HepG2 (cell line): ENCODE results near the gene GJD3. TPM values are rescaled to one million over a fixed set of nuclear protein-coding genes. Genes with fewer than 3 reads are reported as not detected.

Experiments
- ATAC-seq: fragments of 200-7000 bp; cut with Tn5 transposase; 3 replicates; pipeline ENCODE4 v1.9.1; 2020; ENCODE audit warnings: mild to moderate bottlenecking, moderate library complexity
- BruUV-seq: library from RNA; stranded (reverse); fragments of 400-500 nt; replicated peaks from 2 replicates; lab custom pipeline; 2021; lab: Mats Ljungman, UMichigan
- CTCF ChIA-PET: fragments of 300-600 bp; formaldehyde crosslinking; extraction: SDS; loops from one replicate; lab custom pipeline; 2021; ENCODE audit warnings: low total read pairs, inconsistent platforms, low intra/inter-chr PET ratio; lab: Yijun Ruan, JAX
- POLR2A ChIA-PET: fragments of 350-600 bp; sonication (Branson Sonifier 250); formaldehyde crosslinking; loops from one replicate; lab custom pipeline; 2020; ENCODE audit warnings: antibody characterized with exemption, inconsistent platforms; lab: Yijun Ruan, JAX
- DNase-seq: peaks from one replicate; pipeline ENCODE4 v3.0.0-alpha.2; 2015; ENCODE audit warnings: low spot score
- FAIRE-seq: peaks from 3 replicates; lab custom pipeline; 2011; peaks lifted over from hg19 to GRCh38; lab: Jason Lieb, UNC
- H2AFZ ChIP-seq: one replicate; pipeline ENCODE4 v1.6.1; 2011; ENCODE audit warnings: low read length, inconsistent platforms
- H3K27ac ChIP-seq: fragments of 300-600 bp; 3 replicates; pipeline ENCODE4 v1.8.0; 2011; ENCODE audit warnings: mixed run types, mild to moderate bottlenecking, mixed read lengths, low read length, inconsistent platforms; ENCODE audit not compliant: insufficient read depth; ENCODE audit errors: extremely low read length
- H3K27me3 ChIP-seq, 2 experiments: fragments of 200-600 bp in 1 of 2; 2 replicates in 1 of 2; 3 replicates in 1 of 2; pipeline versions ENCODE4 v1.6.0 to v1.8.0; 2011; ENCODE audit warnings: low read length in 2 of 2, mild to moderate bottlenecking in 2 of 2, moderate library complexity in 2 of 2, inconsistent platforms in 1 of 2; ENCODE audit not compliant: insufficient read depth in 2 of 2, control insufficient read depth in 1 of 2
- H3K36me3 ChIP-seq, 2 experiments: fragments of 200-600 bp in 1 of 2; replicated peaks in 1 of 2; 2 replicates in 1 of 2; 3 replicates in 1 of 2; pipeline versions ENCODE4 v1.5.1 to v1.8.0; 2011; ENCODE audit warnings: low read length in 2 of 2, inconsistent platforms in 1 of 2; ENCODE audit not compliant: insufficient read depth in 2 of 2, control insufficient read depth in 1 of 2
- H3K4me1 ChIP-seq: 2 replicates; pipeline ENCODE4 v1.5.1; 2012; ENCODE audit warnings: low read length, inconsistent platforms; ENCODE audit not compliant: insufficient read depth
- H3K4me2 ChIP-seq: 2 replicates; pipeline ENCODE4 v1.6.0; 2011; ENCODE audit warnings: low read depth, low read length, inconsistent platforms
- H3K4me3 ChIP-seq, 3 experiments: fragments of 200-600 bp in 1 of 3; sonication (generic), shearing (Covaris generic) in 1 of 3; replicated peaks in 1 of 3; 2 replicates each; pipeline ENCODE4 v1.5.1; 2011 to 2016; ENCODE audit warnings: low read length in 3 of 3, inconsistent platforms in 2 of 3, low read depth in 2 of 3, mild to moderate bottlenecking in 2 of 3, control low read depth in 1 of 3, mixed read lengths in 1 of 3; ENCODE audit not compliant: insufficient read depth in 1 of 3
- H3K79me2 ChIP-seq: one replicate; pipeline ENCODE4 v1.6.1; 2011; ENCODE audit warnings: low read length, inconsistent platforms; ENCODE audit not compliant: insufficient read depth
- H3K9ac ChIP-seq: 2 replicates; pipeline ENCODE4 v1.6.0; 2011; ENCODE audit warnings: mild to moderate bottlenecking, low read depth, low read length, inconsistent platforms; ENCODE audit not compliant: insufficient read depth
- H3K9me3 ChIP-seq: 2 replicates; pipeline ENCODE4 v1.5.1; 2012; ENCODE audit warnings: mild to moderate bottlenecking, low read length
- H4K20me1 ChIP-seq: 2 replicates; pipeline ENCODE4 v1.6.0; 2011; ENCODE audit warnings: inconsistent platforms, mild to moderate bottlenecking, low read length, moderate library complexity; ENCODE audit not compliant: insufficient read depth
- ARID5B ChIP-seq: IDR thresholded peaks from 2 replicates; pipeline ENCODE4 v1.4.0; 2020; ENCODE audit warnings: mild to moderate bottlenecking, missing genetic modification reagents
- CREM ChIP-seq, 2 experiments: sonication (generic) in 1 of 2; formaldehyde crosslinking in 1 of 2; IDR thresholded peaks; 2 replicates each; pipeline versions ENCODE4 v1.4.0 to v1.6.1; 2016 to 2020; ENCODE audit warnings: antibody characterized with exemption in 1 of 2, mild to moderate bottlenecking in 1 of 2, missing genetic modification reagents in 1 of 2
- HHEX ChIP-seq: IDR thresholded peaks from 2 replicates; pipeline ENCODE4 v1.6.1; 2016; ENCODE audit warnings: control low read depth
- KDM6A ChIP-seq: IDR thresholded peaks from 2 replicates; pipeline ENCODE4 v1.6.1; 2016; ENCODE audit warnings: low read depth
- MTF1 ChIP-seq: sonication (generic); formaldehyde crosslinking; IDR thresholded peaks from 2 replicates; pipeline ENCODE4 v1.5.0; 2020; ENCODE audit warnings: missing genetic modification reagents
- PAXIP1 ChIP-seq: sonication (generic); formaldehyde crosslinking; conservative IDR thresholded peaks from 2 replicates; pipeline ENCODE4 v1.4.0; 2020; ENCODE audit warnings: mild to moderate bottlenecking, missing genetic modification reagents, moderate library complexity
- RXRB ChIP-seq: IDR thresholded peaks from 2 replicates; pipeline ENCODE4 v1.6.1; 2016; ENCODE audit warnings: borderline replicate concordance, missing genetic modification reagents, missing compliant biosample characterization
- SP2 ChIP-seq: sonication (generic); formaldehyde crosslinking; IDR thresholded peaks from 2 replicates; pipeline ENCODE4 v1.5.1; 2020; ENCODE audit warnings: mild to moderate bottlenecking, missing genetic modification reagents
- SP4 ChIP-seq: sonication (generic); formaldehyde crosslinking; IDR thresholded peaks from 2 replicates; pipeline ENCODE4 v1.8.1; 2023; ENCODE audit warnings: mild to moderate bottlenecking, missing genetic modification reagents
- TEAD3 ChIP-seq: optimal IDR thresholded peaks from 2 replicates; pipeline ENCODE3; 2016; ENCODE audit warnings: borderline replicate concordance
- ZFP82 ChIP-seq: sonication (generic); formaldehyde crosslinking; IDR thresholded peaks from 2 replicates; pipeline ENCODE4 v1.5.1; 2020; ENCODE audit warnings: mild to moderate bottlenecking, missing genetic modification reagents, borderline replicate concordance
- ZNF20 ChIP-seq: sonication (generic); formaldehyde crosslinking; IDR thresholded peaks from 2 replicates; pipeline ENCODE4 v1.4.0; 2020; ENCODE audit warnings: mild to moderate bottlenecking, moderate library complexity, missing genetic modification reagents
- ZNF652 ChIP-seq: IDR thresholded peaks from 2 replicates; pipeline ENCODE4 v1.6.1; 2016; ENCODE audit warnings: low read depth, borderline replicate concordance
- ZNF749 ChIP-seq: sonication (generic); formaldehyde crosslinking; IDR thresholded peaks from 2 replicates; pipeline ENCODE4 v1.8.0; 2022; ENCODE audit warnings: mild to moderate bottlenecking, missing genetic modification reagents, moderate library complexity, borderline replicate concordance
- WGBS: methylation state at CpG from one replicate; pipeline ENCODE4 v1.1.6; 2017; ENCODE audit warnings: low lambda C conversion rate; 5-methylcytosine and 5-hydroxymethylcytosine counted together
- in situ Hi-C: cut with HindIII; loops from 2 replicates; pipeline ENCODE4 v1.10.0; 2017; ENCODE audit warnings: low pct_unique_long_range_greater_than_20kb; ENCODE audit not compliant: extremely low pct_ligation_motif_present
- intact Hi-C: fragments of 100-400 bp; cut with micrococcal nuclease; formaldehyde crosslinking; loops from one replicate; pipeline ENCODE4 v1.10.0; 2022; ENCODE audit not compliant: unreplicated experiment
- polyA plus RNA-seq, 8 experiments: library from polyadenylated mRNA; depleted of rRNA in 3 of 8; stranded (reverse) in 7 of 8; unstranded in 1 of 8; fragments of >200 nt; fragmentation: Illumina TruSeq in 4 of 8; extraction: Trizol in 4 of 8; gene quantifications; 2 replicates each; pipeline versions ENCODE4 v1.2.1 to v1.2.3, GENCODE V29; 2011 to 2016; ENCODE audit warnings: low read depth in 4 of 8, missing spikeins in 1 of 8, mixed read lengths in 1 of 8; ENCODE audit not compliant: insufficient read depth in 1 of 8
- total RNA-seq, 5 experiments: library from RNA; depleted of rRNA; stranded (reverse); fragments of >200 nt; fragmentation: Illumina TruSeq; extraction: Trizol; gene quantifications; 2 replicates each; pipeline ENCODE4 v1.2.3, GENCODE V29; 2016; ENCODE audit warnings: low read depth in 1 of 5
- TF ChIP-seq, protein P1 (sequence below): sonication (generic); formaldehyde crosslinking; IDR thresholded peaks from 2 replicates; pipeline ENCODE4 v1.4.0; 2020; ENCODE audit warnings: missing genetic modification reagents

Gene GJD3
- total and polyA plus RNA-seq, 2 of the 13 experiments (the other 11 are each of a cell fraction or from before 2014, with no cell fraction given): not detected

DNA sequence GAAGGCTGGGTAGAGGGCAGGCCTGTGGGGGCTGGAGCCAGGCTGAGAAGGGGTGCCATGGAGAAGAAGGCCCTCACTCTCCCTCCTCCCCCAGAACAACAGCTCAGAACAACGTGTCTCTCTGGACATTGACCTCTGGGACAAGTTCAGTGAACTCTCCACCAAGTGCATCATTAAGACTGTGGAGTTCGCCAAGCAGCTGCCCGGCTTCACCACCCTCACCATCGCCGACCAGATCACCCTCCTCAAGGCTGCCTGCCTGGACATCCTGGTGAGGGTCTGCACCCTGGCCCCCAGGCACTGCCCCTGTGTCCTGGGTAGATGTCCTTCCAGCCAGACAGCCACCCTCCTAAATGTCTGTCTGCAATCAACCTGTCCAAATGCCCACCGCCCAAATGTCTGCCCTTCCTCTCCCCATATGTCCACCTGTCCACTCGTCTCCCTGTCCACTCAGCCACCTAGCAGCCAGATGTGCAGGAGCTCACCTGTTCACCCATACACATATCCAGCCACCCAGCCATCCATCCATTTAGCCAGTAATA is 12.2 kb downstream of the GJD3 start:
- ChIA-PET POLR2A (interaction anchor here (0.9 to 4.2 kb wide), 18 partner anchors 7 to 199 kb away, joined by 3 to 34 read pairs (median 4); partner anchors contain the start of genes RARA and WIPF2), CTCF (interaction anchor here (0.9 to 5.1 kb wide), 3 partner anchors 38 to 48 kb away, joined by 3 to 157 read pairs (median 3); partner anchors contain the start of gene RARA)
- ATAC-seq (peak; percentile 2; the same call in 2 of the 3 replicates), DNase-seq (no peak), FAIRE-seq (peak; percentile 21)
- peaks cover 29 to 38% of the 10 kb centered on the region in 2 experiments for H3K36me3 ChIP-seq
- no peaks in the 10 kb centered on the region for H3K9me3 ChIP-seq
- peak overlapping the region in 1 of 3 experiments; percentile 22; a peak in 1 of 6 replicates for H3K4me3 ChIP-seq
- no TSS peak for BruUV-seq
- H3K9ac ChIP-seq: 0 out of 2 replicates have a peak overlapping the region, but pooled peaks have one; percentile 3
- peaks cover 58% of the 10 kb centered on the region for H3K4me1 ChIP-seq
- peak overlapping the region; percentile 49 for H3K27ac ChIP-seq
- H4K20me1 ChIP-seq: no peaks in the 10 kb centered on the region
- in situ Hi-C loops (loop anchor here (5.0 to 10.0 kb wide), 2 partner anchors 35 to 148 kb away; no protein-coding TSS in a partner anchor), intact Hi-C loops (no loop called here)
- no peaks in the 10 kb centered on the region for H3K27me3 ChIP-seq
- no peak overlapping the region for H2AFZ ChIP-seq
- whole genome bisulfite sequencing: 70% methylated on average over 7 of the region's 7 CpGs
- H3K79me2 ChIP-seq: peaks cover 2% of the 10 kb centered on the region
- peak overlapping the region; percentile 22; the same call in 1 of the 2 replicates for H3K4me2 ChIP-seq
- TF ChIP-seq ZNF749 (CRISPR knock-in tag): no peak
- peak; percentile 9; the same call in 1 of the 2 replicates for TF ChIP-seq CREM (IDR thresholded peaks at IDR 0.05)
- no peak for TF ChIP-seq CREM (CRISPR knock-in tag; IDR thresholded peaks at IDR 0.05)
- TF ChIP-seq ZFP82 (CRISPR knock-in tag): no peak
- no peak for TF ChIP-seq PAXIP1 (CRISPR knock-in tag)
- TF ChIP-seq SP4: 0 out of 2 replicates have a peak, but pooled peaks have one; percentile 23
- TF ChIP-seq HHEX (CRISPR knock-in tag): no peak
- TF ChIP-seq, protein P1, sequence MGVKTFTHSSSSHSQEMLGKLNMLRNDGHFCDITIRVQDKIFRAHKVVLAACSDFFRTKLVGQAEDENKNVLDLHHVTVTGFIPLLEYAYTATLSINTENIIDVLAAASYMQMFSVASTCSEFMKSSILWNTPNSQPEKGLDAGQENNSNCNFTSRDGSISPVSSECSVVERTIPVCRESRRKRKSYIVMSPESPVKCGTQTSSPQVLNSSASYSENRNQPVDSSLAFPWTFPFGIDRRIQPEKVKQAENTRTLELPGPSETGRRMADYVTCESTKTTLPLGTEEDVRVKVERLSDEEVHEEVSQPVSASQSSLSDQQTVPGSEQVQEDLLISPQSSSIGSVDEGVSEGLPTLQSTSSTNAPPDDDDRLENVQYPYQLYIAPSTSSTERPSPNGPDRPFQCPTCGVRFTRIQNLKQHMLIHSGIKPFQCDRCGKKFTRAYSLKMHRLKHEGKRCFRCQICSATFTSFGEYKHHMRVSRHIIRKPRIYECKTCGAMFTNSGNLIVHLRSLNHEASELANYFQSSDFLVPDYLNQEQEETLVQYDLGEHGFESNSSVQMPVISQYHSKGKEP: no peak
- TF ChIP-seq RXRB (CRISPR knock-in tag): peak; percentile 67
- TF ChIP-seq SP2 (CRISPR knock-in tag): no peak
- TF ChIP-seq ZNF652 (CRISPR knock-in tag): no peak
- TF ChIP-seq TEAD3: no peak
- no peak for TF ChIP-seq KDM6A (CRISPR knock-in tag)
- TF ChIP-seq ZNF20: no peak
- peak; percentile 53; the same call in 1 of the 2 replicates for TF ChIP-seq ARID5B
- no peak for TF ChIP-seq MTF1 (CRISPR knock-in tag)
